OCI-LY3 (cell line): ENCODE data around the gene LSR.

Source experiments
- EZH2phosphoT487 ChIP-seq: fragments of 200-600 bp; shearing (Covaris generic); IDR thresholded peaks from 2 replicates; pipeline ENCODE4 v1.6.1; 2018; ENCODE audit warnings: antibody characterized with exemption, mixed run types, low read depth
- TF ChIP-seq, protein P1 (sequence below): fragments of 200-600, 300-600 bp; sonication (generic); IDR thresholded peaks from 2 replicates; pipeline ENCODE4 v1.5.1; 2014; ENCODE audit warnings: antibody characterized with exemption, low read length, low read depth

GRCh38 chr19:35274323-35274722, 25.5 kb downstream of the LSR start:
- TF ChIP-seq, protein P1, sequence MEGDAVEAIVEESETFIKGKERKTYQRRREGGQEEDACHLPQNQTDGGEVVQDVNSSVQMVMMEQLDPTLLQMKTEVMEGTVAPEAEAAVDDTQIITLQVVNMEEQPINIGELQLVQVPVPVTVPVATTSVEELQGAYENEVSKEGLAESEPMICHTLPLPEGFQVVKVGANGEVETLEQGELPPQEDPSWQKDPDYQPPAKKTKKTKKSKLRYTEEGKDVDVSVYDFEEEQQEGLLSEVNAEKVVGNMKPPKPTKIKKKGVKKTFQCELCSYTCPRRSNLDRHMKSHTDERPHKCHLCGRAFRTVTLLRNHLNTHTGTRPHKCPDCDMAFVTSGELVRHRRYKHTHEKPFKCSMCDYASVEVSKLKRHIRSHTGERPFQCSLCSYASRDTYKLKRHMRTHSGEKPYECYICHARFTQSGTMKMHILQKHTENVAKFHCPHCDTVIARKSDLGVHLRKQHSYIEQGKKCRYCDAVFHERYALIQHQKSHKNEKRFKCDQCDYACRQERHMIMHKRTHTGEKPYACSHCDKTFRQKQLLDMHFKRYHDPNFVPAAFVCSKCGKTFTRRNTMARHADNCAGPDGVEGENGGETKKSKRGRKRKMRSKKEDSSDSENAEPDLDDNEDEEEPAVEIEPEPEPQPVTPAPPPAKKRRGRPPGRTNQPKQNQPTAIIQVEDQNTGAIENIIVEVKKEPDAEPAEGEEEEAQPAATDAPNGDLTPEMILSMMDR, result no peak
- no peak for TF ChIP-seq EZH2phosphoT487
